ENCODE measurements around the gene CMSS1. TPM values are rescaled to one million over a fixed set of nuclear protein-coding genes. Genes with fewer than 3 reads are reported as not detected.

The CMSS1 gene
- polyA plus RNA-seq, 1 of the 3 experiments (the other 2 are of a cell fraction) = 9.1 TPM

DNA sequence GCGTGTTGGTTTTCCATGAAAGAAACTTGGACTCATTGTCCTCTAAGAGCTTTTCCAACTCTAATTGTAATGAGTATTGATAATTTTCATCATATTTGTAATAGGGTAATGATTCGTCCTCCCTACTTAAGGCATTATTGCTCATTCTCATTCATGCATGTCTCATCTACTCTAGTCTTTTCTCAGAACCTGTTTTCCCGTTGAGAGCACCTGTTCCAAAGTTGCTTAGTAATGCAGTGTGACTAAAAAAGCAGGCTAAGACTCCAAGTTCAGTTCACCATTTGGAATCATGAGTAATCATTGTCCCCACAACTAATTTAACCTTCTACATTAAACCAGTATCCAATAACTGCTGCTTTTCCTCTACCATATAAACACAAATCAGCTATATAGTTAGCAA, 212.7 kb downstream of the CMSS1 start:
- TF ChIP-seq RAD21 (IDR thresholded peaks at IDR 0.05; ENCODE audit: low read length) = no peak
- no peak for TF ChIP-seq RXRA (IDR thresholded peaks at IDR 0.05; ENCODE audit: borderline replicate concordance, low read depth)
- no peak for TF ChIP-seq NFIC (IDR thresholded peaks at IDR 0.05; ENCODE audit: borderline replicate concordance)
- no peak for TF ChIP-seq EZH2phosphoT487 (IDR thresholded peaks at IDR 0.05; ENCODE audit: borderline replicate concordance, low read depth)
- no peak for TF ChIP-seq RFX5 (IDR thresholded peaks at IDR 0.05; ENCODE audit: low read length)
- TF ChIP-seq GABPA (IDR thresholded peaks at IDR 0.05; ENCODE audit: low read depth) = no peak
- no peak for TF ChIP-seq RCOR1 (IDR thresholded peaks at IDR 0.05; ENCODE audit: low read length)
- TF ChIP-seq, protein P1, sequence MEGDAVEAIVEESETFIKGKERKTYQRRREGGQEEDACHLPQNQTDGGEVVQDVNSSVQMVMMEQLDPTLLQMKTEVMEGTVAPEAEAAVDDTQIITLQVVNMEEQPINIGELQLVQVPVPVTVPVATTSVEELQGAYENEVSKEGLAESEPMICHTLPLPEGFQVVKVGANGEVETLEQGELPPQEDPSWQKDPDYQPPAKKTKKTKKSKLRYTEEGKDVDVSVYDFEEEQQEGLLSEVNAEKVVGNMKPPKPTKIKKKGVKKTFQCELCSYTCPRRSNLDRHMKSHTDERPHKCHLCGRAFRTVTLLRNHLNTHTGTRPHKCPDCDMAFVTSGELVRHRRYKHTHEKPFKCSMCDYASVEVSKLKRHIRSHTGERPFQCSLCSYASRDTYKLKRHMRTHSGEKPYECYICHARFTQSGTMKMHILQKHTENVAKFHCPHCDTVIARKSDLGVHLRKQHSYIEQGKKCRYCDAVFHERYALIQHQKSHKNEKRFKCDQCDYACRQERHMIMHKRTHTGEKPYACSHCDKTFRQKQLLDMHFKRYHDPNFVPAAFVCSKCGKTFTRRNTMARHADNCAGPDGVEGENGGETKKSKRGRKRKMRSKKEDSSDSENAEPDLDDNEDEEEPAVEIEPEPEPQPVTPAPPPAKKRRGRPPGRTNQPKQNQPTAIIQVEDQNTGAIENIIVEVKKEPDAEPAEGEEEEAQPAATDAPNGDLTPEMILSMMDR (IDR thresholded peaks at IDR 0.05) = no peak
- TF ChIP-seq, protein P2, sequence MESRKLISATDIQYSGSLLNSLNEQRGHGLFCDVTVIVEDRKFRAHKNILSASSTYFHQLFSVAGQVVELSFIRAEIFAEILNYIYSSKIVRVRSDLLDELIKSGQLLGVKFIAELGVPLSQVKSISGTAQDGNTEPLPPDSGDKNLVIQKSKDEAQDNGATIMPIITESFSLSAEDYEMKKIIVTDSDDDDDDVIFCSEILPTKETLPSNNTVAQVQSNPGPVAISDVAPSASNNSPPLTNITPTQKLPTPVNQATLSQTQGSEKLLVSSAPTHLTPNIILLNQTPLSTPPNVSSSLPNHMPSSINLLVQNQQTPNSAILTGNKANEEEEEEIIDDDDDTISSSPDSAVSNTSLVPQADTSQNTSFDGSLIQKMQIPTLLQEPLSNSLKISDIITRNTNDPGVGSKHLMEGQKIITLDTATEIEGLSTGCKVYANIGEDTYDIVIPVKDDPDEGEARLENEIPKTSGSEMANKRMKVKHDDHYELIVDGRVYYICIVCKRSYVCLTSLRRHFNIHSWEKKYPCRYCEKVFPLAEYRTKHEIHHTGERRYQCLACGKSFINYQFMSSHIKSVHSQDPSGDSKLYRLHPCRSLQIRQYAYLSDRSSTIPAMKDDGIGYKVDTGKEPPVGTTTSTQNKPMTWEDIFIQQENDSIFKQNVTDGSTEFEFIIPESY (IDR thresholded peaks at IDR 0.05; ENCODE audit: borderline replicate concordance, low read depth) = no peak
- TF ChIP-seq, protein P3, sequence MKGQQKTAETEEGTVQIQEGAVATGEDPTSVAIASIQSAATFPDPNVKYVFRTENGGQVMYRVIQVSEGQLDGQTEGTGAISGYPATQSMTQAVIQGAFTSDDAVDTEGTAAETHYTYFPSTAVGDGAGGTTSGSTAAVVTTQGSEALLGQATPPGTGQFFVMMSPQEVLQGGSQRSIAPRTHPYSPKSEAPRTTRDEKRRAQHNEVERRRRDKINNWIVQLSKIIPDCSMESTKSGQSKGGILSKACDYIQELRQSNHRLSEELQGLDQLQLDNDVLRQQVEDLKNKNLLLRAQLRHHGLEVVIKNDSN (IDR thresholded peaks at IDR 0.05; ENCODE audit: borderline replicate concordance, low read depth) = no peak
- TF ChIP-seq MEF2A (IDR thresholded peaks at IDR 0.05; ENCODE audit: borderline replicate concordance, low read depth) = no peak
- TF ChIP-seq FOSL2 (IDR thresholded peaks at IDR 0.05; ENCODE audit: borderline replicate concordance, low read depth) = no peak
- no peak overlapping the region for H2AFZ ChIP-seq (ENCODE audit: low read depth)
- H4K20me1 ChIP-seq (ENCODE audit: insufficient read depth) = no peaks in the 10 kb centered on the region
- H3K36me3 ChIP-seq (replicated peaks in 1 of 2; ENCODE audit: control insufficient read depth in 1 of 2, insufficient read depth in 2 of 2, low read length in 1 of 2) = no peaks in the 10 kb centered on the region
- no peak overlapping the region for H3K4me2 ChIP-seq
- no peak for DNase-seq
- ChIA-PET POLR2A (no interaction called here), CTCF (interaction anchor here (1.7 kb wide), 1 partner anchor 224 kb away, joined by 4 read pairs; no protein-coding TSS in a partner anchor)
- H3K27me3 ChIP-seq (ENCODE audit: insufficient read depth) = no peaks in the 10 kb centered on the region
- H3K9ac ChIP-seq = no peak overlapping the region
- 83% methylated on average over 3 of the region's 3 CpGs for WGBS (ENCODE audit: low lambda C conversion rate)
- no peak overlapping the region for H3K4me3 ChIP-seq (ENCODE audit: low read depth in 2 of 2, low read length in 1 of 2)
- H3K4me1 ChIP-seq (ENCODE audit: control insufficient read depth in 1 of 2, insufficient read depth in 2 of 2, low read depth in 1 of 2, low read length in 1 of 2) = peaks cover 8 to 25% of the 10 kb centered on the region in 2 experiments; a peak in 3 of 4 replicates
- H3K9me3 ChIP-seq = no peaks in the 10 kb centered on the region
- H3K9me2 ChIP-seq = no peaks in the 10 kb centered on the region
- peaks cover 30% of the 10 kb centered on the region for H3F3A ChIP-seq (replicated peaks; ENCODE audit: insufficient read depth)
- peak overlapping the region in 1 of 2 experiments; percentile 30; a peak in 1 of 4 replicates for H3K27ac ChIP-seq (ENCODE audit: low read depth in 2 of 2, low read length in 1 of 2)
- H3K79me2 ChIP-seq (ENCODE audit: insufficient read depth) = no peaks in the 10 kb centered on the region

DNA sequence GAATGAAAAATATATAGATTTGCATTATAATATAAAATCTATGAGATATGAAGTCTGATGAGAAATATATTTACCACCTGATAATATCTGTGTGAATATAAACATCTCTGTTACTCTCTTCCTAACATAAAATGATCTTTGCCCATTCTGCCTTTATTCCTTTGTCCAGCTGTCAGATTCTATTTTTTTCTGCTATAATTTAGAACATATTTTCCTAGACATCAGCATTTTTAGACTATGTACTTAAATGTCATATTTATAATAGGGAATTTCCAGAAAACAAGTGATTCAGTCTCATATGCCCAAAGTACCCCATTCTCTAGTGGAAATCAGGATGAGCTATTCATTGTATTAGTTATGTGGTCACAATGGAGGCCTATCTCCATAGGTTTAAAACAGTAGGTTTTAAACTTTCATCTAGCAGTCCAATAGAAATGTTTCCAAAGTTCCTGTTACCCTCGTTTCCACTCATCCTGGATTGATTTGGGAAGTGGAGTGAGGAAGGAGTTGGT, 213.3 kb downstream of the CMSS1 start:
- no peaks in the 10 kb centered on the region for H4K20me1 ChIP-seq (ENCODE audit: insufficient read depth)
- H3K9me2 ChIP-seq = no peaks in the 10 kb centered on the region
- peaks cover 8 to 25% of the 10 kb centered on the region in 2 experiments; a peak in 3 of 4 replicates for H3K4me1 ChIP-seq (ENCODE audit: control insufficient read depth in 1 of 2, insufficient read depth in 2 of 2, low read depth in 1 of 2, low read length in 1 of 2)
- H3K4me2 ChIP-seq = no peak overlapping the region
- WGBS (ENCODE audit: low lambda C conversion rate) = 90% methylated on average over 1 of the region's 1 CpG
- ChIA-PET CTCF (interaction anchor here (0.6 kb wide), 1 partner anchor 690 kb away, joined by 3 read pairs; no protein-coding TSS in a partner anchor), POLR2A (no interaction called here)
- DNase-seq = no peak
- no peak overlapping the region for H3K4me3 ChIP-seq (ENCODE audit: low read depth in 2 of 2, low read length in 1 of 2)
- H3K27ac ChIP-seq (ENCODE audit: low read depth in 2 of 2, low read length in 1 of 2) = peak overlapping the region; percentile 59 to 90; a peak in 2 of 4 replicates
- no peaks in the 10 kb centered on the region for H3K9me3 ChIP-seq
- no peaks in the 10 kb centered on the region for H3K36me3 ChIP-seq (replicated peaks in 1 of 2; ENCODE audit: control insufficient read depth in 1 of 2, insufficient read depth in 2 of 2, low read length in 1 of 2)
- H3K79me2 ChIP-seq (ENCODE audit: insufficient read depth) = no peaks in the 10 kb centered on the region
- H3K27me3 ChIP-seq (ENCODE audit: insufficient read depth) = no peaks in the 10 kb centered on the region
- peaks cover 30% of the 10 kb centered on the region for H3F3A ChIP-seq (replicated peaks; ENCODE audit: insufficient read depth)
- no peak overlapping the region for H3K9ac ChIP-seq
- H2AFZ ChIP-seq (ENCODE audit: low read depth) = 0 out of 2 replicates have a peak overlapping the region, but pooled peaks have one; percentile 5
- TF ChIP-seq TCF12 (IDR thresholded peaks at IDR 0.05) (peak; percentile 58), EP300 (IDR thresholded peaks at IDR 0.05; ENCODE audit: borderline replicate concordance in 1 of 2, low read depth in 1 of 2, low read length in 1 of 2) (peak in 1 of 2 experiments; percentile 42; a peak in 1 of 4 replicates), ELF1 (IDR thresholded peaks at IDR 0.05) (no peak), JUND (IDR thresholded peaks at IDR 0.05) (0 out of 2 replicates have a peak, but pooled peaks have one; percentile 13), TAF1 (IDR thresholded peaks at IDR 0.05; ENCODE audit: borderline replicate concordance, low read depth, low read length) (no peak)
- TF ChIP-seq, protein P4, sequence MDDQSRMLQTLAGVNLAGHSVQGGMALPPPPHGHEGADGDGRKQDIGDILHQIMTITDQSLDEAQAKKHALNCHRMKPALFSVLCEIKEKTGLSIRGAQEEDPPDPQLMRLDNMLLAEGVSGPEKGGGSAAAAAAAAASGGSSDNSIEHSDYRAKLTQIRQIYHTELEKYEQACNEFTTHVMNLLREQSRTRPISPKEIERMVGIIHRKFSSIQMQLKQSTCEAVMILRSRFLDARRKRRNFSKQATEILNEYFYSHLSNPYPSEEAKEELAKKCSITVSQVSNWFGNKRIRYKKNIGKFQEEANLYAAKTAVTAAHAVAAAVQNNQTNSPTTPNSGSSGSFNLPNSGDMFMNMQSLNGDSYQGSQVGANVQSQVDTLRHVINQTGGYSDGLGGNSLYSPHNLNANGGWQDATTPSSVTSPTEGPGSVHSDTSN (IDR thresholded peaks at IDR 0.05) = peak; percentile 53; the same call in 1 of the 2 replicates

Measured in SK-N-SH (cell line).